ENCODE measurements around the gene EDDM3A. TPM values are rescaled to one million over a fixed set of nuclear protein-coding genes. Genes with fewer than 3 reads are reported as not detected.

EDDM3A gene, protein sequence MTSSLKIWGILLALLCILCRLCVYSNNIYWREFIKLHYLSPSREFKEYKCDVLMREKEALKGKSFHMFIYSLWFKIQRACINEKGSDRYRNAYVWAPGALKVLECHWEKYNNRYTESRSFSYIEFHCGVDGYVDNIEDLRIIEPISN
- not detected in 2 replicates for total RNA-seq

DNA sequence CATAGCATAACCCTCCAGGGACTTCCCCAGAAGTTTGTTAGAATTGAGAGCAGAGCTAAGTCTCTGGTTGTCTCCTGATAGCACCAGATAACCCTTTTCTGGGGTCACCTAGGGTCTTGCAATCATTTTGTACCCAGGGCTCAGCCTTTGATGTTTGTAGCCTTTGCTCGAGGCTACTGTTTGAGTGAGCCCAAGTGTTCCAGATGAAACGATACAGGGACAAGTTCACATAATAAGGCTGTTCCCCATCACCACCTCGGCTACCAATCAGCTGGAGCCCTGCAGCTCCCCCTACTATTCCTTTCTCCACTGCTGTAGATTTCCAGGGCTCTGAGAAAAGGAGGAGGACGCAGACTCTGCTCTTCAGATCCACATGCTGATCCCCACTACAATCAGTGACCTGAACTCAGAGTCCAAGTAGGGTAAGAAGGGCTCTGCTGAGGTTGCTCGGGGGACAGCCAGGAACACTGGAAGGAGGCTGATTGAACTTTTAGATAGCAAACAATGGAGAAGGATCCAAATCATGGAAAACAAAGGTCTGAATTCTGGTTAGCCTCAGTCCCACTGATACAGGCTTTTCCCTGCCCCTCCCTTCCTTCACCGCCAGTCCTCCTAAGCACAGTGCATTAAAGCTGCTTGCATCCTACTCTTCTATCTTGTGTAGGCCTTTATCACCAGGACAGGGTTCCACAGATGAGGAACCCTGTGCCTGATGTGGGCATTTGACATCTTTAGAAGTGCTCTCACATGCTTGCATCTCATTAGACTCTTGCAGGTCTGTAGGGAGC, at the start of gene EDDM3A:
EDDM3A (plus strand) TSS at position 317 of the 788 bp plus-strand sequence. CDS start 1,694 bp downstream, outside the sequence.

Other genes with a start within 250 kb of the EDDM3A start
- gene RNASE10, start 240.3 kb upstream of the EDDM3A start, total RNA-seq: not detected in 2 replicates
- not detected in 2 replicates for gene RNASE9, start 184.8 kb upstream of the EDDM3A start, total RNA-seq
- gene RNASE11, start 157.9 kb upstream of the EDDM3A start, total RNA-seq: not detected in 2 replicates
- gene RNASE12, start 154.5 kb upstream of the EDDM3A start, total RNA-seq: not detected in 2 replicates
- not detected in 2 replicates for gene OR6S1, start 104.2 kb upstream of the EDDM3A start, total RNA-seq
- 43.9 and 53.5 TPM in 2 replicates for gene RNASE4, start 61.3 kb upstream of the EDDM3A start, total RNA-seq
- gene ANG, start 57.1 kb upstream of the EDDM3A start, total RNA-seq: 19.0 and 24.7 TPM in 2 replicates
- gene EDDM3B, start 22.5 kb downstream of the EDDM3A start, total RNA-seq: not detected in 2 replicates
- not detected in 2 replicates for gene RNASE6, start 35.4 kb downstream of the EDDM3A start, total RNA-seq
- gene RNASE1, start 57.0 kb downstream of the EDDM3A start, total RNA-seq: 3.4 and 8.1 TPM in 2 replicates
- gene RNASE3, start 145.5 kb downstream of the EDDM3A start, total RNA-seq: not detected in 2 replicates
- gene RNASE2, start 209.6 kb downstream of the EDDM3A start, total RNA-seq: not detected in 2 replicates
- 36.8 and 104 TPM in 2 replicates for gene METTL17, start 244.1 kb downstream of the EDDM3A start, total RNA-seq

All from cardiac atrium fibroblast (primary cell).